ENCODE data around the gene MUC5B. TPM values are rescaled to one million over a fixed set of nuclear protein-coding genes. Genes with fewer than 3 reads are reported as not detected.

Gene MUC5B
- total RNA-seq, 2 donors from 2014 or later: not detected

DNA sequence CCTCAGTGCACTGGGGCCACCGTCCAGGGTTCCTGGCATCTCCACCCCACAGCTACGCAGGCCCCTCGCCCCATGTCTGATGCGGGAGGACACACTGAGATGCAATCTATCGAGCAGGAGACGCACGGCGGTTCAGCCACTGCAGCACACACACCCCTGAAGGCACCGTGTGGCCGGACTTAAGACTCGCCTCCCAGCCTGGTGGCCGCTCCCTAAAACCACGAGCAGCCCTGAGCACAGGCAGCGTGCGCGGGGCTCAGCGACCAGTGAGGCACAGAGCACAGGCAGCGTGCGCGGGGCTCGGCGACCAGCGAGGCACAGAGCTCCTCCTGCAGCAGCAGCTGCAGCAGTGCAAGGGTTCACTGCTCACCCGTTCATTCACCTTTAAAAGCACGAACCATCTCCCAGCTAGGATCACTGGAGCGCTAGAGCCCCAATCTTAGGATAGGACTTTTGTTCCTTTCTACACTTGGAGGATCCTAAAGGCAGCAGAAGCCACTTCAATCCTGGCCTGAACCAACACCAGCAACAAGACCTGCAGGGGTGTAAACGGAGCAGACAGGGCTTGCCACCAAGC lies 55.2 kb downstream of the MUC5B start:
- no peaks in the 10 kb centered on the region for H3K9me3 ChIP-seq
- no peak overlapping the region for H3K4me3 ChIP-seq
- H3K36me3 ChIP-seq: peaks cover 57% of the 10 kb centered on the region
- TF ChIP-seq, protein P1, sequence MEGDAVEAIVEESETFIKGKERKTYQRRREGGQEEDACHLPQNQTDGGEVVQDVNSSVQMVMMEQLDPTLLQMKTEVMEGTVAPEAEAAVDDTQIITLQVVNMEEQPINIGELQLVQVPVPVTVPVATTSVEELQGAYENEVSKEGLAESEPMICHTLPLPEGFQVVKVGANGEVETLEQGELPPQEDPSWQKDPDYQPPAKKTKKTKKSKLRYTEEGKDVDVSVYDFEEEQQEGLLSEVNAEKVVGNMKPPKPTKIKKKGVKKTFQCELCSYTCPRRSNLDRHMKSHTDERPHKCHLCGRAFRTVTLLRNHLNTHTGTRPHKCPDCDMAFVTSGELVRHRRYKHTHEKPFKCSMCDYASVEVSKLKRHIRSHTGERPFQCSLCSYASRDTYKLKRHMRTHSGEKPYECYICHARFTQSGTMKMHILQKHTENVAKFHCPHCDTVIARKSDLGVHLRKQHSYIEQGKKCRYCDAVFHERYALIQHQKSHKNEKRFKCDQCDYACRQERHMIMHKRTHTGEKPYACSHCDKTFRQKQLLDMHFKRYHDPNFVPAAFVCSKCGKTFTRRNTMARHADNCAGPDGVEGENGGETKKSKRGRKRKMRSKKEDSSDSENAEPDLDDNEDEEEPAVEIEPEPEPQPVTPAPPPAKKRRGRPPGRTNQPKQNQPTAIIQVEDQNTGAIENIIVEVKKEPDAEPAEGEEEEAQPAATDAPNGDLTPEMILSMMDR (IDR thresholded peaks at IDR 0.05): no peak
- DNase-seq (ENCODE audit: low spot score): no peak
- H3K27ac ChIP-seq: no peak overlapping the region
- no peaks in the 10 kb centered on the region for H3K27me3 ChIP-seq
- peaks cover 0 to 25% of the 10 kb centered on the region in 2 donors for H3K4me1 ChIP-seq

DNA sequence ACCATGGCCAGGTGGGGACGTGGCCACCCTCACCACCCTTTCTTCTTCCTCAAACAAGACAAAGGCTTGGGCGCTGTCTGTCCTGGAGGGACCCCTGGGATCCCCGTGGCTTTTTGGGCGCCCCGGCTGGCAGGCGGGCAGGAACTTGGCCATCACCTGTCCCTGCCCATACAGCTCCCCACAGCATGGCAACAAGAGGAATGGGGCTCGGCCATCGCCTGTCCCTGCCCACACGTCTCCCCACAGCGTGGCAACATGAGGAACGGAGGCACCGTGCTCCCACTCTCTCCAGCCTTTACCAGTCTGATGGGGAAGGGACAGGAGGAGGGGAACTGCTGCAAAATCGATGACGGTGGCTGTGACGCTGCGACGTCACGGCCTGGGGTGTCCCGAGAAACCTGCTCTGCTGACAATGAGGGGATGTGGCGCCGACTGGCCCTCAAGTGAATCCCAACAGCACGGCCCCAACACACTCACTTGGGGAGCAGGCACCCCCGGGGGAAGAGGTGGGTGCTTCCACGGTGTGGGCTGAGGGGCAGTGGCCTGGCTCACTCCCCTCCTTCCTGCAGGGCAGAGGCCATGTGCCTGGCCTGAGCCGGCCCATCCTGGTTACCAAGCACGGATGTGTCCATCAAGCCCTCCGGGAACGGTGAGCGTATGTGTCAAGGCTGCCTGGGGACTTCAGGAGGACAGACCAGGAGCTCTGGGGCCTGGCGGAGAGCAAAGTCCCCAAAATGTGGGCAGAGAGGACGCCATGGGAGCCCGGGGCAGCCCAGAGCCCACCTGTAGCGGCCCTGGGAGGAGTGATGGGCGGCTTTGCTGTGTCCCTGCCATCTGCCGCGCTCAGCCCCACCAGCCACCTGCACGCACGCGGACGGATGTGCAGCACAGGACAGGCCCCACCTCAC lies 56.2 kb downstream of the MUC5B start:
- no peak overlapping the region for H3K4me3 ChIP-seq
- no peaks in the 10 kb centered on the region for H3K27me3 ChIP-seq
- TF ChIP-seq, protein P1 (IDR thresholded peaks at IDR 0.05): no peak
- H3K36me3 ChIP-seq: peaks cover 67% of the 10 kb centered on the region
- H3K27ac ChIP-seq: no peak overlapping the region
- peaks cover 0 to 25% of the 10 kb centered on the region in 2 donors for H3K4me1 ChIP-seq
- DNase-seq (ENCODE audit: low spot score): no peak
- H3K9me3 ChIP-seq: no peaks in the 10 kb centered on the region

DNA sequence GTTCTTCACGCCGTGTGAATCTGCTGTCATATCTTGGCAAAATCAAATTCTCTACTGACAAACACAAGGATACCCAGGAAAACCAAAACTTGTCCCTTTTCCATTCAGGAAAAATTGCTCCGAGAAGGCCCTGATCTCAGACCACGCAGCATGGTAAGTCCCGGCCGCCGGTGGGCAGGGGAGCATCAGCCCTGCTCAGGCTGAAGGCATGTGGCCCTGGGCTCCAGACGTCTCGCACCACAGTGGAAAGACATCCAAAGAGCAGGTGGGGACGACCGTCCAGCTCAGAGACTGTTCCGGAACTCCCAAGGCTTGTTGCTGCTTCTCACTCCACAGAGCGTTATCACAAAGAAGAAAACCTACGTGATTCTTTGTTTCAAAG lies 56.8 kb downstream of the MUC5B start:
- H3K4me1 ChIP-seq: peaks cover 0 to 25% of the 10 kb centered on the region in 2 donors
- H3K36me3 ChIP-seq: peaks cover 71% of the 10 kb centered on the region
- no peak overlapping the region for H3K27ac ChIP-seq
- DNase-seq (ENCODE audit: low spot score): no peak
- TF ChIP-seq, protein P1 (IDR thresholded peaks at IDR 0.05): no peak
- no peak overlapping the region for H3K4me3 ChIP-seq
- H3K9me3 ChIP-seq: no peaks in the 10 kb centered on the region
- no peaks in the 10 kb centered on the region for H3K27me3 ChIP-seq

DNA sequence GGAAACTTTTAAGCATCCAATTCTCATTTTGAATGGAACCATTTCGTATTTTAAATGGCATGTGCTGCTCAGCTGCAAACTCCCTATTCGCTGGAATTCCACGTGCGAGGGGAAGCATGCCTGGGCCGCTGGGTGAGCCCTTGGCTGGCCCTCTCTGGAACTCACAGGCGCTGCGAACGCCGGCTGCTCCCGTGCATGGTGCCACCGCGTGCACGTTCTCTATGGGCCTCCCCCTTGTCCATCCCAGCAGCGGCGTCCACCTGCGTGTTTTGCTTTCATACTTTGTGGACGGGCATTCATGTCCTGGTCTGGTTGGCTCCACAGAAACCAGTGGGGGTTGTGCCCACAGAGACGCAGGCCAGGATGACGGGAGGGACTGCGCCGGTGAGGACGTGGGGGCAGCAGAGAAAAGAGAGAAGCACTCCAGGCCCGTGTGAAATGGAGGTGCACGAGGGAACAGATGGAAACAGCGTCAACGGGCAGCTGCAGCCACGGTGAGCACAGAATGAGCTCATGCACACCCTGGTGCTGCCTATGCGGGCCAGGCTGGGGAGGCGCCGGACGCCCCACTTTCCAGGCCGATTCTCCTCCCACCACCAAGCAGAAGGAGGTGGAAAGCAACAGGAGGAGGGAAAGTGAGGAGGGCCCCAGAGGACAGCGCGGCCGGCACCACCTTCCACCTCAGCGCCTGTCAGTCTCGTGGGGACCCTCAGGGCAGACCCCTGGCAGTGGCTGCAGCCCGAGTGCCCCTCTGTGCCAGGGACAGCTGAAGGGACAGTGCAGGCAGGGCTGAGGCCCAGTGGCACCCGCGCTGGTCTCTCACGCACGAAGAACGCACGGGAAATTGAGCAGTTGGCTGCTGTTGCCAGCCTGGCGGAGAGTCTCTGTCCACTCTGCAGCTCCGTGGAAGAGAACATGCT lies 57.5 kb downstream of the MUC5B start:
- Histone ChIP-seq H3K27me3 (no peaks in the 10 kb centered on the region), H3K4me3 (no peak overlapping the region), H3K4me1 (peaks cover 0 to 24% of the 10 kb centered on the region in 2 donors), H3K9me3 (no peaks in the 10 kb centered on the region), H3K27ac (no peak overlapping the region), H3K36me3 (peaks cover 73% of the 10 kb centered on the region)
- DNase-seq (ENCODE audit: low spot score): no peak
- TF ChIP-seq, protein P1 (IDR thresholded peaks at IDR 0.05): no peak

DNA sequence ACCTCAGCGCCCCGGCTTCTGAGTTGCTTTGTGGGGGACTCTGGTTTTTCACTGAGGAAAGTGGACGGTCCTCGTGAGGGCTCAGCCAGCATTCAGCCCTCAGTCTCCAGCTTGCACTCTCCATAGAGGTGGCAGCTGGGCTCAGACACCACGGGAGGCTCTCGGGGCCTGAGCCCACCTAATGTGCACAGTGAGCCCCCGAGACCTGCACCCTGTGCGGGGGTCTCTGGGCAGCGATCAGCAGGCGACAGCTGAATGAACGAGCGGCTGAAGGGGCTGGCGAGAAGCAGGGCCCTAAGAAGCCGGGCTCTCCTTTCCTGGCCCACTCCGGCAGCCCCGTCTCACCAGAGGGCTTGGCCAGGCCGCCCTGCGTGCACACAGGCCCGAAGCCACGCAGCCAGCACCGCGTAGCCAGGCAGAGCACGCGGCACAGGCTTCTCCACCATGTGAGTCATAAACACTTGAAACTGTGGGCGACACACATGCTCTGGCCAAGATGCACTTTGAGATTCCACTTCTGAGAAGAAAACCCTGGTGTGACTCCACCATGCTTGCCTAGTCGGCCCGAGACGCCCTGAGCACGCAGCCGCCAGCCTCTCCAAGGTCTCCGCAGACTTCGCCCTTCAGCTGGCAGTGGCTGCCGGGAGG lies 58.6 kb downstream of the MUC5B start:
- H3K27me3 ChIP-seq: no peaks in the 10 kb centered on the region
- no peak overlapping the region for H3K27ac ChIP-seq
- TF ChIP-seq, protein P1 (IDR thresholded peaks at IDR 0.05): no peak
- H3K4me1 ChIP-seq: peaks cover 0 to 13% of the 10 kb centered on the region in 2 donors
- no peaks in the 10 kb centered on the region for H3K9me3 ChIP-seq
- H3K36me3 ChIP-seq: peaks cover 80% of the 10 kb centered on the region
- no peak for DNase-seq (ENCODE audit: low spot score)
- no peak overlapping the region for H3K4me3 ChIP-seq

All from right atrium auricular region (tissue), 2 donors.